Measurements from ENCODE around the gene FAM149B1.
A peak's percentile ranks its signal among the peaks of the same experiment; 100 is the strongest.
"Not testable (repeated sequence)": the region's sequence is repeated elsewhere in the genome, so short reads cannot be mapped to it uniquely, and the experiment has no call there.

The FAM149B1 gene

DNA sequence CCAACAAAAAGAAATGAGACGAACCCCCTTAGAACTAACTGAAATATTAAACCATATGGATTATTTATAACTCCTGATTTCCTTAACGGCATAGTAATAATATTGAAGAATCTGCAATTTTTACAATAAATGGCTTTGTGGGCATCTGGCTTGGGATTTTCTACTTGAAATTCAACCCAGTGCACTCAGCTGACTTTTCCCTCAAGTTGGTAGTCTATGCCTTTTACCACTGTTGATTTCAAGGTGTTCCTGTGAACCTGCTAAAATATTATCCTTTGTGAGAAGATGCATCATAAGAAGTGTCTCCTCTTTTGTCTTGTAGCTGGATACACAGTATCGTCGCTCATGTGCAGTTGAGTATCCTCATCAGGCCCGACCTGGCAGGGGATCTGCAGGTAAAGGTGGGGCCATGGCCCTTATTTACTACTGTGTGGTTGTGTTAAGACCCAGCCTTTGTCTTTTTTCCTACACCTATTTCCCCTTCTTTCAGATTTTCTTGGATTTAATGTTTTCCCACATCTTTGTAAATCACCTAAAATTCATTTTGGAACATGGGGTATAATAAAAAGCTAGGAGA is 71.2 kb downstream of the FAM149B1 start:
- no peak for DNase-seq

- DNase-seq: no peak
Measured at GRCh38 chr10:73239908-73240307, 72.0 kb downstream of the FAM149B1 start.

DNA sequence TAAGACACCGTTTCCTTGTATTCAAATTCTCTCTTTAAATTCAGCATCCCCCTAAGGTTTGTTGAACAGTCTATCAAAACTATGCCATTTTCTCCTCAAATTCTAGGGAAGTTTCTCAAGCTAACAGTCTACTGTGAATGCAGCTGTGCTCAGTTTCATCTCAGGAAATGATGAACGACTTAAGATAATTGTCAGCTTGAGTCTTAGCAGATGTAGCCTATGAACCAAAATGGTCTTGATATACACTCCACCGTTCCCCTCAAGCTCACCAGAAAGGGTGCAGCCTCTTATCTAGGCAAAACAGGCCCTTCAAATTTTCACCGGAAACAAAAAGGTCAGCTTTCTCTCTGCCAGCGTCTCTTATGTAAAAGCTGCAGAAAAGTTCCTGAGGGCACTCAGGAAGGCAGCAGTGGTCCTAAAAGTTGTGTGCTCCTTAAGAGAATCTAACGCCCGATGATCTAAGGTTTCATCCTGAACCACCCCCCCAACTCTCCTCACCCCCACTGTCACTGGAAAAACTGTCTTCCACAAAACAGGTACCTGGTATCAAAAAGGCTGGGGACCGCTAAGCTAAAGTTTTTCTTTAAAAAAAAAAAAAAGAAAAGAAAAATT is 77.1 kb downstream of the FAM149B1 start:
- DNase-seq: no peak

- no peak for DNase-seq
Measured at GRCh38 chr10:73246322-73246645, 78.4 kb downstream of the FAM149B1 start.

GRCh38 chr10:73246646-73247508 is 79.0 kb downstream of the FAM149B1 start, which contains the start of gene DNAJC9:
TSS of gene DNAJC9 (minus strand) at chr10:73247255. CDS start at chr10:73247189, 66 bp downstream.
- peak; percentile 100 for DNase-seq

DNA sequence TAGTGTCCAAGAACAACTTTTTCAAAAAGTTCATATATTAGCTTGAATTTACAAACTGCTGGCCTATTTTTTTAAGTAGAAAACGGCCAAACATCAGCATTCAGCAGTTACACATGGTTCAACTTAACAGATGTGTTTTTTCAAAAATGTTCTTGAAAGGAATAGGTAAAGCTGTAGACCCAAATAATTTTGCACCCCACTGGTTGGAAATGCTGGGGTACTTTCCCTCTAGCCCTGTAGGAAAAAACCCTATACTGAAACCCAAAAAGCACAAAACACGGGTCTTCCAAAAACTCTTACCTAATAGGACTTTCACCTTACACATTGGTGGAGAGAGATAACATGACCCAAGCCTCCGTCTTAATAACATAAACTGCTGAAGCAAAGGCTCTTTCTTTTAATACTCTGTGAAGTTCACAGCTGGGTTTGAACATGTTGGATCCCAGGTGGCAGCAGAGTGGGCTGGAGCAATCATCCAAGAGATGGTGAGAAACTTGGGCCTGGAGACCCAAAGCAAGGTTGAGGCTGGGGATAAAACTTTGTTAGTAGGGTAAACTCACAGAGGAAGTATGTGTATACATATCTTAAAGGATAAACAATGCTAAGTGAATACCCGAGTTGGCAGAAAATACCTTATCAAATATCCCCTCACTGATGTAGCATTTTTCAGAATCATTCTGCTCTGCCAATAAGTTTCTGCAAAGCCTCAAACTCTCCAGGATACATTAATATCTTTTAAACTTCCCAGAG is 79.8 kb downstream of the FAM149B1 start:
- no peak for DNase-seq

DNA sequence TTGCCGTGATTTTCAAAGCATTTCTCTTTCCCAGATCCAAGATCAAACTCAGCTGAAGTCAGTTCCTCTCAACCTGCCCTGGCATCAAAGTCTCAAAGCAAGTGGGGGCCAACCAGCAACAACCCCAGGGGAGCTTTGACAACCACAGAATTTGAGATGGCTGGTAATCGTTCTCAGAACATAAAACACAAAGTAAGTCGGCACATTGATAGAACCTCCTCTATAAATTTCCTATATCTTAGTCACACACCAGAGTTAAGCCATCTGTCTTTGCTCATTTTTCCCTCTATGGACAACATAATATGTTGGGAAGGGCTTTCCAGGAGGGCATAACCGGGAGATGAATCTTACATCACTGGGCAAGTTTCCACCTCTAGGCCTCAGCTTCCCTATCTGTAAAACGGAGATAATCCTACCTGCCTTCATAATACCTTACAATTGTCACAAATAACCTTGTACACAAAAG is 80.4 kb downstream of the FAM149B1 start:
- DNase-seq: no peak

GRCh38 chr10:73251683-73252444 is 83.9 kb downstream of the FAM149B1 start:
- peak in 1 of 2 experiments; percentile 36 for DNase-seq

- peak; percentile 94 for DNase-seq
Measured at GRCh38 chr10:73252445-73253224, 84.7 kb downstream of the FAM149B1 start, which contains the start of gene MRPS16. TSS of gene MRPS16 (minus strand) at chr10:73252644. CDS start at chr10:73252482, 162 bp downstream.

DNA sequence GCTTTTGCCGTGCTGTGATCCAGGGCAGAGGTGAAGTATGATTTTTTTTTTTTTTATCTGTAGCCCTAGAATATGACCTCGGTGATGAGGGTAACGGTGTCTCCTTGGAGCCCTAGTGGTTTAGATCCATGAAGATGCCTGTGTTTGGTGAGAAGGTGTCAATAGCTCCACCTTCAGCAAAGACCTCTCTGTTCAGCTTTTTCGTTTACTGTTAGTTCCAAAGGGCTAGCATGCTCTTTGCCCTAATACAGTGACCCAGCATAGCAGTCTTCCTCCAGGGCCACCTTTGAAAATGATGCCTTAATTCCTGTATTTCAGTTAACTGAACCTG is 85.3 kb downstream of the FAM149B1 start:
- no peak for DNase-seq

DNA sequence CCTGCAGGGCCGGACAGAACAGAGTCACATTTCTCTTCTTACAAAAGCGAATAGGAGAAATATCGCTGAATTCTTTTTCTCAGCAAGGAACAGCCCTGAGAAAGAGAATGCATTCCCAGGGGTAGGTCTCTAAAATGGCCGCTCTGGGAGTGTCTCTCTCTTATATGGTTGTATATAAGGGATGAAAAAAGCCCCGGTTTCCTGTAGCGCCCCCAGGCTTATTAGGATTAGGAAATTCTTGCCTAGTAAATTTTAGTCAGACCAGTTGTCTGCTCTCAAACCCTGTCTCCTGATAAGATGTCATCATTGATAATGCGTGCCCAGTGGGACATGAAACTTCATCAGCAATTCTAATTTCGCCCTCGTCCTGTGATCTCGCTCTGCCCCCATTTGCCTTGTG is 90.7 kb downstream of the FAM149B1 start:
- DNase-seq: not testable (repeated sequence)

GRCh38 chr10:73261362-73261995 is 93.6 kb downstream of the FAM149B1 start:
- DNase-seq: no peak

- DNase-seq: no peak
Measured at GRCh38 chr10:73262105-73262730, 94.3 kb downstream of the FAM149B1 start.

DNA sequence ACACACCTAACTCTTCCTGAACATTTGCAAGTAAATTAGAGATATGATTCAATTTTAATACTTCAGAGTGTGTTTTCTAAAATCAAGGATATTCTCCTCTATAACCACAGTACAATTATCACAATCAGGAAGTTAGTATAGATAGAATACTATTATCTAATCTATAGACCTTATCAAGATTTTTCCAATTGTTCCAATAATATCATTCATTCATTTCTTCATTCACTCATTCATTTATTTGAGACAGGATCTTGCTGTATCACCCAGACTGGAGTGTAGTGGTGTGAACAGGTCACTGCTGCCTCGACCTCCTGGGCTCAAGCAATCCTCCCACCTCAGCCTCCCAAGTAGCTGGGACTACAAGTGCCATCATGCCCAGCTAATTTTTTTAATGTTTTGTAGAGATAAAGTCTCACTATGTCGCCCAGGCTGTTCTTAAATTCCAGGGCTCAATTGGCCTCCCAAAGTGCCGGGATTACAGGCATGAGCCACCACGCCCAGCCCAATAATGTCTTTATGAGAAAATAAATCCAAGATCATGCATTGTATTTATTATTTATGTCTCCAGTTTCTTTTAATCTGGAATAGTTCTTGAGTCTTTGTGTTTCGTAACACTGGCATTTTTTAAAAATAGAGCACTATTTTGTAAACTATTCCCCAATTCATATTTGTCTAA is 95.1 kb downstream of the FAM149B1 start:
- no peak for DNase-seq

DNA sequence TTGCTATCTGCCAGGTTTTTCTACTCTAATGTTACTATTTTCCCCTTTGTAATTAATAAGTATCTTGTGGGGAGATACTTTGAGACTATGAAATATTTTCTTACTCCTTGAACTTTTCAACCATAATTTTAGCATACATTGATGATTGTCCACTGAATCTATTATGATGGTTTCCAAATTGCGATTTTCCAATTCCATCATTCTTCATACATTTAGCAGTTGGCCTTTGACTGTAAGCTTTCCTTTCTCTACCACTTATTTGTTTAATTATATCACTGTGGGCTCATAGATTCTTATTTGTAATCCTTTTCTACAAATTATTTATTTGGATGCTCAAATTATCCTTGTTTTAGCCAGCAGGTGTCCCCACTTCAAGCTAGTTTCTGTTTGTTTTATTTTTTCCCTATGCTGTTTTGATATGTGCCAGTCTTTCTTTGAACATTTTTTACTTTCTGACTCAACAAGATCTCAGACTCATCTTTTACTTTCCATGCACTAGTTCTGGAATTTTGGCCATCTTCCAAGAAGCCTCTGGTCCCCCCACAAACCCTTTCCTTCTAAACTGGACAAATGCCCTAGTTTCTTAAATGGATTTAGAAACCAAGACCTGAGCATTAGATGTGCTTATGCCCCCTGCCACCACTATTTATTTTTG is 95.9 kb downstream of the FAM149B1 start:
- no peak for DNase-seq

DNA sequence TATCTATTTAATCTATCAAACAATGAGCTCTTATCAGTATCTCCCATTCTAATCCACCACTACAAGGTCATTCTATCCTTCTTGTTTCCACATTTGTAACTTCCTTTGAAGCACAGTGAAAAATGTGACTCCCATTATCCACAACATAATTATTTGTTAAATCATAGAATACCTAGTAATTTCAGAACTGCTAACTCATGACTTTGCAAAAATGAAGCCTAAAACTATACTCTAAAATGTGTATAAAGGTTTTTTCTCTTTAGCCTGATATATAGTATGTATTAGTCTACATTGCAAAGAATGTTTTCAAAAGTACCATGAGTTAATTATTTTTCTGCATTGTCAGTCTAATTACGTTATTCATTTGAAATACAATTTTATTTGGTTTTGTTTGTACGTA is 96.5 kb downstream of the FAM149B1 start:
- no peak for DNase-seq

DNA sequence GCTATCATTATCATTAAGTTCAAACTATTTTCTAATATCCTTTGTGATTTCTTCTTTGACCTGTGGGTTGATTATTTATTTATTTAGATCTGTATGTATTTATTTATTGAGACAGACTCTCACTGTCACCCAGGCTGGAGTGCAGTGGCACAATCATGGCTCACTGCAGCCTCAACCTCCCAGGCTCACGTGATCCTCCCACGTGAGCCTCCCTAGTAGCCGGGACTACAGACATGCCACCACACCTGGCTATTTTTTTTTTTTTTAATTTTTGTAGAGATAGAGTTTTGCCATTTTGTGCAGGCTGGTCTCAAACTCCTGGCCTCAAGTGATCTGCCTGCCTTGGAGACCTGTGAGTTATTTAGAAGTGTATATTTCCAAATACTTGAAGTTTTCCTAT is 113.2 kb downstream of the FAM149B1 start:
- no peak for DNase-seq

- DNase-seq: no peak
Measured at GRCh38 chr10:73287441-73287840, 119.5 kb downstream of the FAM149B1 start.

GRCh38 chr10:73289958-73290357 is 122.0 kb downstream of the FAM149B1 start:
- no peak for DNase-seq
